ENCODE measurements around the gene ULK4.
"Not testable (repeated sequence)": the region's sequence is repeated elsewhere in the genome, so short reads cannot be mapped to it uniquely, and the experiment has no call there.

Gene ULK4

DNA sequence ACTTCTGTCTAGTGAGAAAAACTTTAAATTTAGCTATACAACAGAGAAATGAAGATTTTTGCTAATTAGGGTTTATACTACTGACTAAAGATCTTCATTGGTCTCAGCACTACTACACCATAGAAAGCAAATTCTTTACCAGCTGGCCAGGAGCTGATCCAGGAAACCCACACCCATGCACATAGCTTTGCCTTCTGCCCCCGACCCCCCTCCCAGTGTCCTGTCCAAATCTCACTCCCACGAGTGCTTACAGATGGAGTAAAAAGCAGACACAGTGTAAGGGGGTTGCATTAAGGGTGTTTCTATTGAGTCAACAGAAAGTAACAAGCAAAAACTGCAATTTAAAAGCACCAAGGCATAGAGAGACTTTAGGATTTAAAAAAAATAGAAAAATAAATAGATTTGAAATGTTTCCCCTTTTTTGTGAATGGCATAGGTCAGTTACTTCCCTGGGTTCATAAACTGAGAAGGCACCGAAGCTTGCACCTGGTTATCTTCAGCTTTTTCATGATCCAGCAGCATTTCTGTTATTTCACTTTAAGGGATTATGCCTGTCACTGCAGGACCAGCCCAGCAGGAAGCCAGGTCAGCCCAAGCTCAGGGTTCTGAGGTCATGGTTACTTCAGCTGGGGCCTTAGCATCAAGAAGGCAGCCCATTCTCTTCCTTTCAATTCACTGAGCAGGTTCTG, 638.3 kb downstream of the ULK4 start:
- DNase-seq (ENCODE audit: low read depth in 2 of 2, low spot score in 1 of 2), result no peak

DNA sequence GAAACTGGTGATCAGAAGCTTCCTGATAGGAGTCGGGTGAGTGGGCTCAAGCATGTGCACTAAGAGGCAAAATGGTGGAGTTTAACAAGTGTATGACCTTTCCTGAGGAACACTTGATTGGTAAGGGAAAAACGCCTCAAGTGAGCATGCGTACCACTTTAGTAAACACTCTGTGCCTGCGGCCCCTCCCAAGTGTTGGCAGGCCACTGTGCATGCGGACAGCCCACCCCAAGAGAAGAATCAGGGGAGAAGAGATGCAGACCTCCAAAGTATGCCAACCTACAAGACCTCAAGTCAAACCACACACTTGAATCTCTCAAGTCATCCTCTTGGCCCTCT, 640.3 kb downstream of the ULK4 start:
- DNase-seq (ENCODE audit: low read depth in 2 of 2, low spot score in 1 of 2), result no peak

DNA sequence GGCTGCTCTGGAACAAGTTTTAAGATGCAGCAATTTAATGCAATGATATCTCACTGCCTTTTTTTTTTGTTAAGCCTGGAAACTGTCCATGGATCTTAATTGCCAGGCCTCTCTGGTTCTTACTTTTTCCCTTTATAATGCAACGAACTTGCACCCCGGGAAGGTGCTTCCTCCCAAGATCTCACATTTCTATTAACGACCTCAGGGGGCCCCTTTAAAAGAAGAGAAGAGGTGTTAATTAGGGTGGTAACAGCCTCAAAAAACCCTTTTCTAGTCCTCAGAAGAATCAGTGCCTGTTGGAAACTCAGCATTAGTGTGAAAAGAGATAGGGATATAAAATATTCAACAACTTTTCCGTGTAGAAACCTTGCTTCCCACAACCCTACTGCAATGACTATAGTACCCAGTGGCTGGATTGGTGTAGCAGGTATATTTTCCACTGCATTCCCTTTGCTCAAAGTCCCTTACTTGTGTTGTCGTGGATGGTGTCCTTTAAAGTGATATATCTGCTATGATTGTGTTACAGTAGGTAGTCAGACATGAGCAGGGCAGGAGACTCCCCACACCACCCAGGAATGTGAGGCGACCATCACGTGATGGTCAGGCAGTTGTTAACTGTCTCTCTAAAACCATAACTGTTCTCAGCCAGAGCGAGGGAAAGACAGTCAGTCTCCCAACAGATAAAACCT, 640.8 kb downstream of the ULK4 start:
- no peak for DNase-seq (ENCODE audit: low read depth in 2 of 2, low spot score in 1 of 2)

DNA sequence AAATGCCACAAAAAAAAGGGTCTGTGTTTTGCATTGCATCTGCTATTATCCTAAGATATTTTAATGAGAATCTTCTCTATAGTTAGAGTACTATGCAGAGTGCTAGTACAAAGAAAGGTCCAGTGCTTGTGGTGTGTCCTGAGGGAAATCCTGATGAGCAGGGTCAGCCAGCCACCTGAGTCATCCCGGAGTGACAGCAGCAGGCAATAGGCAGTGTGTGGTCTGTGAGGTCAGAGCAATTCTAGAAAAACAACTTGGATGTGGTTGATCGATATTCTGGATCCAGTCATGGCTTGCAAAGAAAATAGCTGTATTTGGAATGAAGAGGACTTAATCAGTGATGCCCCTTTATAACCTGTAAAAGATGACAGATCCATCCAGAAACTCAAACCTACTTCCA, 643.4 kb downstream of the ULK4 start:
- DNase-seq (ENCODE audit: low read depth in 2 of 2, low spot score in 1 of 2), result no peak

DNA sequence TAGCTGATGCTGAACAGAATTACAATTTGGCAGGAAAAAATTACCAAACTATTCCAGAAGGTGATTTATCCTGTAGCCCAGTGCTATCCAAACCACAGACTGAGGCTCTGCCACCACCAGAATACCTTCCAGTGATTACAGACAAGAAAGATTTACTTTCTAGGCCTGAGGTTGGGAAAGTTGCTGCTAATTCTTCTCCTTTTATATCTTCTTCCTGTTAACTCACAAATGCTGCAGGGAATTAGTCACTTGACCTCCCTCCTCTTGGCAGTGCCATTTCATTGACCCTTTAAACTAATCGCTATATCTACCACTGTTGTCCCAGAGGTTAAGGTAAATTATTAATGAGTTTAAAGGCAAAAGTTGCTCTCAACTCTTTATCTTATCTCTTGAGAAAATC, 644.2 kb downstream of the ULK4 start:
- DNase-seq (ENCODE audit: low read depth in 2 of 2, low spot score in 1 of 2), result no peak

DNA sequence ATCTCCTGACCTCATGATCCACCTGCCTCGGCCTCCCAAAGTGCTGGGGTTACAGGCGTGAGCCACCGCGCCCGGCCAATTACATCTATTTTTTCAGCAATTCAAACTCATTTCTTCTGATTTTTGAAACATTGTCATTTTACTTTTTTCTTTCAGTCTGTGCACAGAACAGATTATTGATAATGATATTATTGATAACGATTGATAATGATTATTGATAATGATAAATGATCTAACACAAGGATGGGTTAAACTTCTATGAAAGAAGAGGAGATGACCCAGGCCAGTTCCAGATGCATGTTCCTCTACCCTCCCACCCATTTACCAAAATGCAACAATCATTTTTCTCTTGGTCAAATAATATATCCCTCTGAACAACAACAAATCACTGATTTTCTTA, 644.6 kb downstream of the ULK4 start:
- DNase-seq (ENCODE audit: low read depth in 2 of 2, low spot score in 1 of 2), result no peak

DNA sequence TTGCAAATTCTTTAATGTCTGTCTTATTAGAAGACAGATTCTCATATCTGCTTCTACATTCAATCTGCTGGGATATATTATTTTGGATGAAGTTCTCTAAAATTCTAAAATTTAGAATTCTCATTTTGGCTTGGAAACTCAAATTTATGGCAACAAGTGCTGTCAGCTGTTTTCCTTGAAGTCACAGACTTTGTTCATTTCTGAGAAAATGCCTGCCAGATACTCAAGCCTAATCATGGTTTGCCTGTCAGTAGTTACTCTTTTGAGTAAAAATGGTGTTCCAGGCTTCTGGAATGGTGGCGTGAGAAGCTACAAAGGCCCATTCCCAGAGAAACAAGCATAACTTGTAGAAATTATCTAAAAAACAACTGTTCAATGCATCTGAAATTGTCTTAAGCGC, 646.8 kb downstream of the ULK4 start:
- DNase-seq (ENCODE audit: low read depth in 2 of 2, low spot score in 1 of 2), result no peak

DNA sequence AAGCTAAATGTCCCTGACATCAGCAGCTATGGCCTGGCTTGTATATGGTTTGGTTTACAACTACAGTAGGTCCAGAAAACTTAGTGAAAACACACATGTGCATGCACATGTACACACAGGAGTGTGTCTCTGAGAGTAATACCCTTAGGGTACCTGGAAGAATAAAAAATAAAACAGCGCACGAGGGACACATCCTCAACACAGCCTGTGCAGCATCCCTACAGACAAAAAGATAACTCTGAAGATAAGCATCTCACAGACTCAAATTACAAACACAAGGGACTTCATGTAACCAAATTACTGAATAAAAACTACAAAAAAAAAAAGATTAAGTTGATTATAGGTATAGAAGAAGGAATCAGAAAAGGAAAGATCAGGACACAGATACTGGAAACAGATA, 653.8 kb downstream of the ULK4 start:
- DNase-seq (ENCODE audit: low read depth in 2 of 2, low spot score in 1 of 2), result no peak

DNA sequence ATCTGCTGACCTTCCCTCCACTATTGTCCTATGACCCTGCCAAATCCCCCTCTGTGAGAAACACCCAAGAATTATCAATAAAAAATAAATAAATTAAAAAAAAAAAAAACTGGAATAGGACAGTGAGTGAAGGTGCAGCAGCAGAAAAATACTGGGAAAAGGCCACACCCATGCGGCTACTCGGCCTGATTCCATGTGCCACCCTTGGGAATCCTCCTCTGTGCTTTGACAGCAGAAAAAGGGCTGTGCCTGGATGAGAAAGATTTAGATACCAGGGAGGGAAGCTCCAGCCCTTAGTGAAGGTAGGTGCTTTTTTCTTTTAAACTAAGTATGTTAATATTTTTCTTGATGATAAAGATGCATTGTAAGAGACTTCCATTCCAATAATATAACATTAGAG, 654.8 kb downstream of the ULK4 start:
- no peak for DNase-seq (ENCODE audit: low read depth in 2 of 2, low spot score in 1 of 2)

DNA sequence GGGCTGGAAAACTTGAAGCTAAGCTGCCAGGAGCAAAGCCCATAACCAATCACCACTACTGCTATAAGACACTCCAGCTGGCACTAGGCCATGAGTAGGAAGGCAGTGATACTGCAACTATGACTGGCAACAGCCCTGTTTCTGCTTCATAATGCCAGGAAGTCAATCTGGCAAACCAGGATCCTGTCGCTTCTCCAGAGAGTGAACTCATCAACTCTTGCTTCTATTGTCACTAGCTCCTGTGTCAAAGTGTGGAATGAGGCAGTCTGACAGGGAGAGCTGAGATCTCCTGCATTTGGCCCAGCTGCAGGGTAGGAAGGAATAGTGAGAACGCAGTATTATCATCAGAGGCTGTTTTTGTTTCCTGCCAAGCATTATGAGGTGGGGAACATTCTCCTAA, 657.3 kb downstream of the ULK4 start:
- no peak for DNase-seq (ENCODE audit: low read depth in 2 of 2, low spot score in 1 of 2)

DNA sequence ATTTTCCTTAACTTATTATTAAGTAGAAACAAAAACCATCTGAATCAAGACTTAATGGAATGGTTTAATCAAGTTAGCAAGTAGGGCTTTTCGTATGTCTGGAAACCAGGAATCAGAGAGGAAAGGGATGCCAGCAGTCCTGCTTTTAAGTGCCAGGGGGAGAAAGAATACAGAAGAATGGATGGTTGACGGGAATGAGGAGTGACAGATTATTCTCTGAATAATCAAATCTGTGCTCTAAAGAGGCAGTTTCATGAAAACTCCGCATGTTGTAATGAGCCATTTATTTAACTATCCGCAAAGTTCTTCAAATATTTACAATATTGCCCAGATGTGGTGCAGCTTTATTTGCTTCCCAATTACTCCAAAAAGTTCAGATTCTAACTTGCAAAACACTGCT, 659.6 kb downstream of the ULK4 start:
- no peak for DNase-seq (ENCODE audit: low read depth in 2 of 2, low spot score in 1 of 2)

DNA sequence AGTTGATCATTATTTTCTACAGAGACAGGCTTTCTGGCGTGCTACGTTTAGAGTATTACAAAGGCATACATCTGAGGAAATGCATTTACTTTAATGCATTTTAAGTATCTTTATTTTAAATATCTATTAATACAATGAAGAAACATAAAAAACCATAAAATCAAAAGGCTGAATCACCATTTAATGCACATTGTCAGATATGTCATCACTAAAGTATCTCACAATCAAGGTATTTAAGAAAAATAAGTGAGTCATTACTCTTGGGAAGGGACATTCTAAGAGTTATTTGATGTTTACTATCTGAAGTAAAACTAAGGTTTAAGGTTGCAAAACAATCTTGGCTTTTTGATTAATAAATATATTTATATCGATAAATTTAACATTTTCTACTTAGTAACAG, 660.4 kb downstream of the ULK4 start:
- DNase-seq (ENCODE audit: low read depth in 2 of 2, low spot score in 1 of 2), result no peak

DNA sequence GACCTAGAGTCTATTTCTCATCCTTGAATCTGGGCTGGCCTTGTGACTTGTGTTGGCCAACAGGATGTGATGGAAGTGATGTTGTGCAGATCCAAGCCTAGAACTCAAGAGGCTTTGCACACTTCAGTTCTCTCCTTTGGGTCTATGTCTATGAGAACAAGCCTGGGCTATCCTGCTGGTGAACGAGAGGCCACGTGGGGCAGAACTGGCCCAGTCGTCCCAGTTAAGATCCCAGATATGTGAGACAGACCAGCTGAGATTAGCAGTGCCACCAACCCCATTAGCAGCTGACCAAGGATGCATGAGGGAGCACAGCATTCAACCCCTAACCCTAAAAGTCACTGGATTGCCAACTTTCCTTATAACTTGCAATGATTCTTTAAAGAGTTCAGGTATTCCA, 662.9 kb downstream of the ULK4 start:
- no peak for DNase-seq (ENCODE audit: low read depth in 2 of 2, low spot score in 1 of 2)

DNA sequence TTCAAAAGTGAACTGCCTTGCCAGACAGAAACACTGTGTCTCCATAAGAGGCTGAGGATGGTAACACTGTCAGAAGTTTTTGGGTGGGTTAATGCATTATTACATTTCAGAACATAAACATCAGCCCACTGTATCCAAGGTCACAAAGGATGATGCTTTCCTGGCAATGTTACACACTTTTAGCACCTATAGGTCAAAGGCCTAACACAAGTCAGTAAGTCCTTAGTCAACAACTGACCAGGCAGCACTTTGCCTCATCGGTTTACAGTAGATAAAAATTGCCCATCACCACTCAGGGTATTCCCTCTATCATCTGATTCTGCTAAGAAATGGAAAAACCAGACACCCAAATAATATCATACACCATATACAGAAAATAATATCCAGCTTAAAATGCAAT, 664.2 kb downstream of the ULK4 start:
- DNase-seq (ENCODE audit: low read depth in 2 of 2, low spot score in 1 of 2), result no peak

DNA sequence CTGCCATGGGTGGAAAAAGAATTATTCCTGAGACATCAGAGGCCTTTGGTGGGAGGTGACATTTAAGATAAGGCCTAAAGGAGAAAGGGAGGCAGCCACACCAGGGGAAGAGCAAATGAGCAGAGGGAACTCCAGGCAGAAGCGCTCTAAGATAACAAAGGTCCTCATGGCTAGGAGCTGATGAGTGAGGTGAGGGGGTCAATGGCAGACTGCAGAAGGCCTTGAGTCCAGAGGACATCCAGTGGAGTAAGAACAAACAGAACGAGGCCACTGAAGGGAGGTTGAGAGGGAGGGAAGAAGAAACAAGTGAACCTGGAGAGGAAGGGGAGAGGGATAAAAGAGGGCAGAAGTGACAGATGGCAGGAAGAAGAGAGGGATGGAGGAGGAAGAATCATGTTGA, 665.3 kb downstream of the ULK4 start:
- no peak for DNase-seq (ENCODE audit: low read depth in 2 of 2, low spot score in 1 of 2)

DNA sequence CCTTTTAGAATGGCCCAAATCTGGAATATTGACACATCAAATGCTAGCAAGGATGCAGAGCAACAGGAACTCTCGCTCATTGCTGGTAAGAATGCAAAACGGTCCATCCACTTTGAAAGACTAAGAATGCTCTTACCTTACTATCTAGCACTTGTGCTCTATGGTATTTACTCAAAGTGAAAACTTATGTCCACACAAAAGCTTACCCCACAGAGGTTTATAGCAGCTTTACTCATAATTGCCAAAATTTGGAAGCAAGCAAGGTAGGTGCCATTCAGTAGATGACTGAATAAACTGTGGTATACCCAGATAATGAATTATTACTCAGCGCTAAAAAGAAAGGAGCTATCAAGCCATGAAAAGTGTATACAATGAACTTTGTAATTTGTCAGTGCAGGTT, 666.2 kb downstream of the ULK4 start:
- DNase-seq (ENCODE audit: low read depth in 2 of 2, low spot score in 1 of 2), result no peak

DNA sequence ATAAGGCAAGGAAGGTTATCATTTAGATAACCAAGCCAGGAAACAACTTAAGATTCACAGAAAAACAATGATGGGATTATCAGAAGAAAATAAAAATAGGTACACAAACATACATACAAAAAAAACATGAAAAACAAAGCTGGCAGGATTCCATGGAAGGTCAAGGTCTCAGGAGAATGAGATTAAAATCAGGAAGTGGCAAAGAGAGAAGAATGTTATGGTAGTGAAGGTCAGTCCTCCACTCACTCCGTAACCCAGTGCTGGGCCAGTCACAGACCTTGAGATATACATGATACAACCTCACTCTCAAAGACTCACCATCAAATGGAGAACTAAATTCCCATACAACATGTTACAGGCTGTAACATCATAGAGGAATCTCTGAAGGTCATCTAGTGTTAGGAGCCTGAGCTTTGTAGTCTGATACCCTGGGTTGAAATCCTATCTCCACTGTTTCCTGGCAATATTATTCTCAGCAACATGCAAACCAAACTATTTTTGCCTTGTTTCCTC, 668.7 kb downstream of the ULK4 start:
- no peak for DNase-seq (ENCODE audit: low read depth in 2 of 2, low spot score in 1 of 2)

DNA sequence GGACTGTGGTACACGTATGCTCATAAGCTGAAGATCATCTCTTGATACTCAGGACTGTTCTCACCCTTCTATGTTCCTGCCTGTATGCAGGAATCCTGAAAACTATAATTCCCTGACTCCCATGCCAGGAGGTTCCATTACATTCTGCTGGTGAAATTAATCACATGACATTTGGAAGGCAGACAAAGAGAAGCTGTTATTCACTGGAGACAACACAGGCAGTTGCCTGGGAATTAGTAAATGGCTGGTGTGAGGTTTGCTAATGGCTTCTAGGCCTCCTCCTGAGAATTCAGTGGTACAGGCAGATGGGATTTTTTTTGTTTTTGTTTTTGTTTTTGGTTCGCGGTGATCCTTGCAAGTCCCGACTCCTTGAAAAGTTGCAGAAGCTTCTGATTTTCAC, 671.2 kb downstream of the ULK4 start:
- no peak for DNase-seq (ENCODE audit: low read depth in 2 of 2, low spot score in 1 of 2)

DNA sequence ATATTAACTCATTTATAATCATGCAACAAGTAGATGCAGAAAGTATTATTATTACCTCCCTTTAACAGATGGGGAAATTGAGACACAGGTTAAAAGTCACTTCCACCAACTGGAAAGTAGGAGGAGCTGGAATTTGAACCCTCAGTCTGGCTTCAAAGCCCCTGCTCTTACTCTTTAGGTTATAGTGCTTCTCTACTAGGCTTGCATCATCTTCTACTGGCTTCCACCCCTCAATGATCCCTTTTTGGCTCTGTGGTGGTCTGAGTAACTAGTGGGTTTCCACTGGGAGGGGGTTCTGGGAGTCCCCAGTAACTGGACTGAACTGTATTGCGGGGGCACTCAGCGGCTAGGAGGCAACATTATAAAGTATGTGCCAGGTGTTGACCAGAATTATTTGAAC, 671.6 kb downstream of the ULK4 start:
- DNase-seq (ENCODE audit: low read depth in 2 of 2, low spot score in 1 of 2), result no peak

DNA sequence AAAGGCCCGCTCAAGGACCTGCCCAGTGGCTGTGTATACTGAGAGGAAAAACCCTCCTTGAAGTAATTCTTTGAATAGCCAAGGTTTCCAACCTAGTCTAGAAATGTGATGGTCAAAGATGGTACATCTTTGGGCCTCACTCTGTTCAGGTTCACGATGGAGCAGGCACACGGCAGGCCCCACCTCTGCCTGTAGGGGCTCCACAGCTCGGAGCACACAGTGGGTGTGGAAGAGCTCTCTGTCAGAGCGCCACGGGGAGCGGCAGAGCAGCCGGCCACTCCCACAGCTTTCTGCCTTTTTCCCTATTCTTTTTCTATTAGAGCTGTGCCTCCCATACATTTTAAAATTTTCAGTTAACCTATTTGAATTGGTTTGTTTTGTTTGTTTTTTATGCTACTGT, 673.1 kb downstream of the ULK4 start:
- DNase-seq (ENCODE audit: low read depth in 2 of 2, low spot score in 1 of 2), result no peak

DNA sequence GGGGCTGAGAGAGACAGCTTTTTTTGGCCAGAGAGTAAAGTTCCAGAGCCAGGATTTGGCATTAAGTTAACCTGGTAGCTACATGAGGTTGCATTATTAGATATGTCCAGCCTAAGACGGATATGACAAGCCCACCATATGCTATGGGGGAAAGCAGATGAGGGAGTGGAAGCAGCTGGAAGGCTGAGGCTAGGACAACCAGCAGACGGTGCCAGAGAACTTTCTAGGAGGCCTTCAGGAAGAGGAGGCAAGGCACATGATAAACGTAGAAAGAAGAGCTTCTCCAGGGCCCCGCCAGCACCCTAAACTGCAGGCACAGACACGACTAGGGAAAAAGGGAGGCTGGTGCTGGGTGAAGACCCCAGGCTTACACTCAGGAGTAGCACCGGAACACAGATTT, 675.6 kb downstream of the ULK4 start:
- DNase-seq (ENCODE audit: low read depth in 2 of 2, low spot score in 1 of 2), result no peak

DNA sequence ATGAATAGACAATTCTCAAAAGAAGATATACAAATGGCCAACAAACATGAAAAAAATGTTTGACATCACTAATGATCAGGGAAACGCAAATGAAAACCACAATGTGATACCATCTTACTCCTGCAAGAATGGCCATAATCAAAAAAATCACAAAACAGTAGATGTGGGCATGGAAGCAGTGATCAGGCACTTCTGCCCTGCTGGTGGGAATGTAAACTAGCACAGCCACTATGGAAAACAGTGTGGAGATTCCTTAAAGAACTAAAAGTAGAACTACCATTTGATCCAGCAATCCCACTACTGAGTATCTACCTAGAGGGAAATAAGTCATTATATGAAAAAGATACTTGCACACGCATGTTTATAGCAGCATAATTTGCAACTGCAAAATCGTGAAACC, 677.0 kb downstream of the ULK4 start:
- not testable (repeated sequence) for DNase-seq (ENCODE audit: low read depth in 2 of 2, low spot score in 1 of 2)

DNA sequence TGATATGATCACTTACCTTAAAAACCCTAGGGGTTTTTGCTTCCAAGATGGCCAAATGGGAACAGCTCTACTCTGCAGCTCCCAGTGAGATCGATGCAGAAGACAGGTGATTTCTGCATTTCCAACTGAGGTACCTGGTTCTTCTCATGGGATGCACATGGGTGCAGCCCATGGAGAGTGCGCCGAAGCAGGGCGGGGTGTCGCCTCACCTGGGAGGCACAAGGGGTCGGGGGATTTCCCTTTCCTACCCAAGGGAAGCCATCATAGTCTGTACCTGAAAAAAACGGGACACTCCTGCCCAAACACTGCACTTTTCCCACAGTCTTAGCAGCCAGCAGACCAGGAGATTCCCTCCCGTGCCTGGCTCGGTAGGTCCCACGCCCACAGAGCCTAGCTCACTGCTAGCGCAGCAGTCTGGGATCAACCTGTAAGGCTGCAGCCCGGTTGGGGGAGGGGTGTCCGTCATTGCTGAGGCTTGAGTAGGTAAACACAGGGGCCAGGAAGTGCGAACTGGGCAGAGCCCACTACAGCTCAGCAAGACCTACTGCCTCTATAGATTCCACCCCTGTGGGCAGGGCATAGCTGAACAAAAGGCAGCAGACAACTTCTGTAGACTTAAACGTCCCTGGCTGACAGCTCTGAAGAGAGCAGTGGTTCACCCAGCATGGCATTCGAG, 684.0 kb downstream of the ULK4 start:
- no peak for DNase-seq (ENCODE audit: low read depth in 2 of 2, low spot score in 1 of 2)
